Omental fat pad (tissue), 4 donors: ENCODE measurements around the gene CLDND1. TPM values are rescaled to one million over a fixed set of nuclear protein-coding genes. Genes with fewer than 3 reads are reported as not detected.

ENCODE experiments used
- ATAC-seq: fragments of 150-250 bp; one replicate; pipeline ENCODE4 v1.9.1; 2016; ENCODE audit warnings: mild to moderate bottlenecking, moderate library complexity; ENCODE audit not compliant: low FRiP score
- DNase-seq: peaks from one replicate; pipeline ENCODE4 v3.0.0-alpha.2; 2019; ENCODE audit warnings: low spot score
- CTCF ChIP-seq, 3 donors: fragments of 450-650 bp; IDR thresholded peaks; one replicate each; pipeline ENCODE4 v1.5.1; 2016 to 2017; ENCODE audit warnings: antibody characterized with exemption in 3 of 3, mild to moderate bottlenecking in 3 of 3, moderate library complexity in 2 of 3
- total RNA-seq, 4 donors: library from RNA; depleted of rRNA; stranded (reverse); fragments of >200 nt; gene quantifications; one replicate each; pipeline ENCODE4 v1.1.0, GENCODE V29; 2016

Gene CLDND1
- total RNA-seq, 4 donors from 2014 or later: 116 to 155 (median 139) TPM

GRCh38 chr3:98551754-98552153 is 29.1 kb upstream of the CLDND1 start:
- ATAC-seq: no peak
- DNase-seq: no peak
- no peak for TF ChIP-seq CTCF (IDR thresholded peaks at IDR 0.05)

GRCh38 chr3:98551236-98551635 is 28.5 kb upstream of the CLDND1 start:
- ATAC-seq: no peak
- no peak for TF ChIP-seq CTCF (IDR thresholded peaks at IDR 0.05)
- no peak for DNase-seq

- TF ChIP-seq CTCF (IDR thresholded peaks at IDR 0.05): no peak
- no peak for ATAC-seq
Measured at GRCh38 chr3:98550833-98551232, 28.1 kb upstream of the CLDND1 start.

GRCh38 chr3:98548544-98548943 is 25.8 kb upstream of the CLDND1 start:
- DNase-seq (no peak), ATAC-seq (no peak)
- no peak for TF ChIP-seq CTCF (IDR thresholded peaks at IDR 0.05)

More at GRCh38 chr3:98550833-98551232, 28.1 kb upstream of the CLDND1 start:
- no peak for DNase-seq

GRCh38 chr3:98545940-98546339 is 23.2 kb upstream of the CLDND1 start:
- ATAC-seq (no peak), DNase-seq (no peak)
- no peak for TF ChIP-seq CTCF (IDR thresholded peaks at IDR 0.05)

- DNase-seq (no peak), ATAC-seq (no peak)
- no peak for TF ChIP-seq CTCF (IDR thresholded peaks at IDR 0.05)
Measured at GRCh38 chr3:98542623-98543022, 19.9 kb upstream of the CLDND1 start.

GRCh38 chr3:98541695-98542094 is 19.0 kb upstream of the CLDND1 start:
- ATAC-seq: no peak
- DNase-seq: no peak
- no peak for TF ChIP-seq CTCF (IDR thresholded peaks at IDR 0.05)
